ENCODE results near the gene SMAD9. TPM values are rescaled to one million over a fixed set of nuclear protein-coding genes. Genes with fewer than 3 reads are reported as not detected.

The SMAD9 gene
- 19.5 TPM for total RNA-seq

GRCh38 chr13:36919833-36920615 lies at the start of gene SMAD9:
TSS of gene SMAD9 (minus strand) at chr13:36920238. CDS start at chr13:36879689, 40,549 bp downstream.
- DNase-seq: peak; percentile 90

- DNase-seq: no peak
Measured at GRCh38 chr13:36966404-36966803, 46.4 kb upstream of the SMAD9 start.

- DNase-seq: no peak
Measured at GRCh38 chr13:36965767-36966166, 45.7 kb upstream of the SMAD9 start.

DNA sequence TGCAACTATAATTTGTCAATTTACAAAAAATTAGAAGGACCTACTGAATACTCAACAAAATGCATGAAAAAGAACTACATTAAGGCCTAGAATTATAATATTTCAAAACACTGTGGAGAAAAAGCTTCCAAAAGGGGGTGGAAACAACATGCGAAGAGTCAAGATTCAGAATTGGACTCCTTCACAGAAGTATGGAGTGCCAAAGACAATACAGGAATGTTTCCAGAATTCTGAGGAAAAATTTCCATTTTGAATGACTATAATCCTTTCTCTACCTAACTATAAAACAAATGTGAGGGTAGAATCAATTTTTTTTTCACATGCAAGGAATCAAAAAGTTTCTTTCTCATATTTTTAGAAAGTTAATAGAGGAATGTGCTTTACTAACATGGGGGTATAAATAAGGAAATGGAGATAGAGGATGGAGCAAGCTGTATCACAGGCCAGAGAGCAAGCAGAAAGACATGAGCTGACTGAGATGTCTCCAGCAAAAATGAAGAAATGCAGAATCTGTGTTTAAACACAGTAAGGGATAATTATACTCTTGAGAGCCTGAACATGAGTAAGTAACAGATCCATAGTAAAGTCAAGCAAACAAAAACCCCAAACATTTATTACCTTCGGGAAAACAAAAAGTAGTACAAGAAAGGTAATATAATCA lies 39.5 kb upstream of the SMAD9 start:
- DNase-seq: peak; percentile 70

- DNase-seq: no peak
Measured at GRCh38 chr13:36954542-36954941, 34.5 kb upstream of the SMAD9 start.

GRCh38 chr13:36950920-36951319 lies 30.9 kb upstream of the SMAD9 start:
- DNase-seq: no peak

DNA sequence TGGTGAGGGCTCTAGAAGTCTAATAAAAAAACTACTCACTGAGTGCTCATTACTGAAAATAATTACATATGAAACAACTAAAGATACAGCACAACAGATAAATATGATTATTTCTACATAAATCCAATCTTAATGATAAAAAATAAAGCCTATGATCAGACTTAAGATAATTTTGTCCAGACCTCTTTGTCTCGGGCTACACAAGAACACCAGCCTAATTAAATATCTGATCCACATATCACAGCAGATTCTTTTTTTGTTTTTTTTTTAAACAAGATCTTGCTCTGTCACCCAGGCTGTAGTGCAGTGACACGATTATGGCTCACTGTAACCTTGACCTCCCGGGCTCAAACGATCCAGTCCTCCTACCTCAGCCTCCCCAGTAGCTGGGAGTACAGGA lies 30.3 kb upstream of the SMAD9 start:
- no peak for DNase-seq

DNA sequence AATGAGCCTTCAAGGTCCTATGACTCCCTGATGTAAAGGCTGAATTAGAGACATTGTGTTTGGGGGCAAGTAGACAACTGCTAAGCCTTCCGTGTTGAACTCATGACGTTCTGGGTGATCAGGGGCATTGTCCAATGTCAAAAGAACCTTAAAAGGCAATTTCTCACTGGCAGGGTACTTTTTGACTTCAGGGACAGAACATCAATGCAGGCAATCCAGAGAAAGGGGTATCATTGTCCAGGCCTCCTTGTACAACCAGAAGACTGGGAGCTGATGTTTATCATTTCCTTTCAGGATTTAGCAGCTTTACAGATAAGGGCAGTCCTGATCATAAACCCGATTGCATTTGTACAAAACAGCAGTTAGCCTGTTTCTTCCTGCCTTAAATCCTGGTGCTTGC lies 25.0 kb upstream of the SMAD9 start:
- DNase-seq: no peak

DNA sequence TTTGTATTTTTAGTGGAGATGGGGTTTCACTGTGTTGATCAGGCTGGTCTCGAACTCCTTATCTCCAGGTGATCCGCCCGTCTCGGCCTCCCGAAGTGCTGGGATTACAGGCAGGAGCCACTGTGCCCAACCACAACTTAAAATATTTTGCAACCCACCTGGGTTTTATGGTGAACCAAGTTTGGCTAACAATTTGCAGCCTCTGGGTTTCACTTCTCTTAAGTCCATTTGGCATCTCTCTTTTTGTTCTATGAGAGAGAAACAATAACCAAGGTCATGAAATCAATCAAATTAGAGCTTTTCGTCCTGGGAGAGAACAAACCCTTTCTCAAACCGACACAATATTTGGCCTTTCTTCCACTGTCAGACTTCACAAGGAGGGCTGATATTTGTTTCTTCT lies 5.6 kb upstream of the SMAD9 start:
- no peak for DNase-seq

GRCh38 chr13:36924001-36924400 lies 4.0 kb upstream of the SMAD9 start:
- DNase-seq: no peak

GRCh38 chr13:36921631-36922301 lies 1.7 kb upstream of the SMAD9 start:
- peak; percentile 18 for DNase-seq

GRCh38 chr13:36920616-36921185 lies 663 bp upstream of the SMAD9 start:
- peak; percentile 46 for DNase-seq

GRCh38 chr13:36919171-36919832 lies 736 bp downstream of the SMAD9 start:
- DNase-seq: peak; percentile 80

- DNase-seq: peak; percentile 63
Measured at GRCh38 chr13:36918246-36919131, 1.5 kb downstream of the SMAD9 start.

DNA sequence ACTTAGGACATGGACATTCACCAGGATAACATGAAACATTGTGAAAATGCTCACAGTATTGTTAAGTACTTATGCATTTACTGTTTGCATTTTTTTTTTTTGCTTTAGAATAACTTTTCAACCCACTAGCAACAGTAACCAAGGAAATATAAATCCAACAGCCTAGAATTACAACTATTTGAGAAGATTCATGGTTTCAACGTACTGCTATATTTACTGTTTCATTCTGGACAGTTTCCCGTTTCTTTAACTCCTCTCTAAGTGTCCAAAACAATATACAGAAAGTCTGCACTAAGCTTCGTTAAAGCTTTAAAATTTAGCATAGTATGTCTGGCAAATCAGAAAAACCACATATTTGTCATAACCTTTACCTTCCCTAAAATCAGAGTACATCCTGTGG lies 2.7 kb downstream of the SMAD9 start:
- DNase-seq: peak; percentile 51

DNA sequence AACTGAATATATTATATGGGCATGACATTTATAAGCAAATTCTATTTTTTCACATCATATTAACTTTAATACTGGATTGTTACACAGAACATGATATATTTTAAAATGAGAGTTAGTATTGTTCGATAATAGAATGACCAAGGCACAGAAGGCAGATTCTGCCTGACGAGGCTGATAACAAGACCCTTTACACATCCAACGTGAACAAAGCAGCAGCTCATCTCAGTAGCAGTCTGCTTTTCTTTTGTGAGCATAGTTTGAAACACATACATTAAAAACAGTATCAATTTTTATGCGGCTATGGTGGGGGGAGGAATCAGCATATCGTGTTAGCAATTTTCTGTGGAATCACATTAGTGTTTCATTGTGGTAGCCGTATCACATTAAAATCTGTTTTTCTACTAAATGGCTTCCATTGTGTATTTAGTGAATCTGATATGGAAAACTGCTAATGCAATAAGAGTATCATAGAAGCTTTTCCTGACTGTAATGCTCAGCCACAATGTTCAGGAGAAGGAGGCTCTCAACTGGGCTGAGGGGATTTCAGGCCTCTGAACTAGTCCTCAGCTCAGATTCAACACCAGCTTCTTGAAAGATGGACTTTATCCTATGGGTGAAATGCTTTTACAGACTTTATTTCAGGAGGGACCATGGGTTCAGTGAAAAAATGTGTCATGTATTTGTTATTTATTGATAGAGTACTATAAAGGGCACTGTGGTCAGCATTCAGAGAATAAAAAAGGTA lies 4.0 kb downstream of the SMAD9 start:
- DNase-seq: no peak

GRCh38 chr13:36915106-36915505 lies 4.9 kb downstream of the SMAD9 start:
- no peak for DNase-seq

GRCh38 chr13:36914648-36915047 lies 5.4 kb downstream of the SMAD9 start:
- DNase-seq: no peak

- no peak for DNase-seq
Measured at GRCh38 chr13:36913463-36913862, 6.6 kb downstream of the SMAD9 start.

DNA sequence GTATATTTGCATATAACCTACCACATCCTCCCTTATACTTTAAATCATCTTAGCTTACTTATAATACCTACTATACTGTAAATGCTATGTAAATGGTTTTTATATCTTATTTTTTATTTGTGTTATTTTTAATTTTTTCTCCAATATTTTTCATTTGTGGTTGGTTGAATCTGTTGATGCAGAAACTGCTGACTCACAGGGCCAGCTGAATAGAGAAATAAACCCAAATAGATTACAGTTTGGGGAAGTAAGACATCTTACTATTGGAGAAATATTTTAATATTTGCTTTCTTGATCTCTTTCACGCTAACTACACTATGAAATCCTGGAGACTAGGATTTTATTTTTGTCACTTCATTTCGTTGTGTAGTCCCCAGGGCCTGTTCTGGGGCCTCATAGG lies 7.1 kb downstream of the SMAD9 start:
- no peak for DNase-seq

DNA sequence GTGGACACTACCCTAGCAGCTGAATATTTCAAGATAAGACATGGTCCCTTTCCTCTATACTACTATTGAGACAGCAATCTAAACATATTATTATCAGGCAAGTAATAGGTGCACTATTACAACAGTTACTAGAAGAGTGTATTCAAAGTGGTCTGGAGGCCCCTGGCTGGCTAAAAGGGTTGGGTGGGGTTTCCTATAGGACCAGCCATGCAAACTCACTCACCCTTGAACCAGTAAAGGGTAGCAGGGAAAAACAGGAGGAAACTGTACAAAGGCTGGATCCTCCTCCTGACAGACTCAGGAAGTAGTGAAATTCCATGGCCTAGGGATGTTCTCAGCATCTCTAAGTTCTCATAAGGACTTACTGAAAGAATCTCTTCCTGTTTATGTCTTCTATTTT lies 7.7 kb downstream of the SMAD9 start:
- no peak for DNase-seq
